Left ventricle myocardium inferior (tissue), 1 donor: ENCODE results near the gene CERS6. TPM values are rescaled to one million over a fixed set of nuclear protein-coding genes. Genes with fewer than 3 reads are reported as not detected.
A peak's percentile ranks its signal among the peaks of the same experiment; 100 is the strongest.

Experiments
- DNase-seq: peaks from one replicate; pipeline ENCODE4 v3.0.0-alpha.2; 2020
- H3K27ac ChIP-seq: fragments of 200-600 bp; replicated peaks from 2 replicates; pipeline ENCODE4 v1.8.0; 2021
- H3K27me3 ChIP-seq: fragments of 200-600 bp; 2 replicates; pipeline ENCODE4 v1.8.0; 2021; ENCODE audit warnings: low read depth
- H3K36me3 ChIP-seq: fragments of 200-600 bp; 2 replicates; pipeline ENCODE4 v1.8.0; 2021
- H3K4me1 ChIP-seq: fragments of 200-600 bp; 2 replicates; pipeline ENCODE4 v1.8.0; 2021
- H3K4me3 ChIP-seq: fragments of 200-600 bp; 2 replicates; pipeline ENCODE4 v1.8.0; 2021; ENCODE audit warnings: mild to moderate bottlenecking, moderate library complexity
- H3K9me3 ChIP-seq: fragments of 200-600 bp; replicated peaks from 2 replicates; pipeline ENCODE4 v1.8.0; 2021
- intact Hi-C: fragments of 100-400 bp; cut with micrococcal nuclease; formaldehyde crosslinking; loops from one replicate; pipeline ENCODE4 v1.11.0; 2022
- total RNA-seq: library from RNA; stranded (reverse); fragmentation: NEBNext Ultra II Directional; extraction: Animal tissue kit (Norgen Biotek cat#: 25700); gene quantifications from one replicate; pipeline ENCODE4 v1.2.1, GENCODE V29; 2021
- TF ChIP-seq, protein P1 (sequence below): fragments of 200-600 bp; IDR thresholded peaks from 2 replicates; pipeline ENCODE4 v1.8.0; 2021; ENCODE audit warnings: antibody characterized with exemption, mild to moderate bottlenecking, borderline replicate concordance
- donor health status: DM: no; HTN: yes; CAD: no; lungs with severe emphysema.

The CERS6 gene
- total RNA-seq, 1 donor from 2014 or later = 68.9 TPM

DNA sequence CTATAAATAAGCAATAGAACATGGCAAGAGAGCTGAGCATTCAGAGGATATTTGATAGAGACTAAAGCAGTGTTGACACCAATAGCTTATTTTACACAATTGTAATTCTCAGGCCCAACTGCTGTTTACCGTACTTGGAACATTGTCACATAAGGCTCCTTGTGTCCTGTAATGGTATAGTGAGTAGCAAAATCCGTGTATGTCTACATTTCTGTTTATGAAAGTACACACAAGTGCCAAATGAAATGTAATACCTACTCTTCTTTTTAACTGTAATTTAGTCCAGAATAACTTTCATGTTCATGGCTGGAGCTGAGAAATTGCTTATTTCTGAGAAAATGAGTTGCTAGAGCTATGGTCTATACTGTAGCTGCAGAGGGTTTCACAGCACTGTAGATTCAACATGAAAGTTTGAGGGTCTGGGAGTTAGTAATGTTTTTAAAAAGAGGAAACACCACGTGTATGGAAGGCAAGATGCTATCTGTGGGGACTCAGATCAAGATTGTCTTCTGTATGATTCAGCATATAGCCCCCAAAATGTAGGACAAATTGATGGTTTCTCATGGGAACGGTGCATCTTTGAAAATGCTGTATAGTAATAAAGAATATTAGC, 236.2 kb downstream of the CERS6 start:
- H3K27ac ChIP-seq = no peak overlapping the region
- H3K36me3 ChIP-seq = no peaks in the 10 kb centered on the region
- H3K27me3 ChIP-seq = no peaks in the 10 kb centered on the region
- intact Hi-C loops = no loop called here
- H3K4me3 ChIP-seq = no peak overlapping the region
- peaks cover 29% of the 10 kb centered on the region for H3K4me1 ChIP-seq
- DNase-seq = no peak
- H3K9me3 ChIP-seq = no peaks in the 10 kb centered on the region
- TF ChIP-seq, protein P1, sequence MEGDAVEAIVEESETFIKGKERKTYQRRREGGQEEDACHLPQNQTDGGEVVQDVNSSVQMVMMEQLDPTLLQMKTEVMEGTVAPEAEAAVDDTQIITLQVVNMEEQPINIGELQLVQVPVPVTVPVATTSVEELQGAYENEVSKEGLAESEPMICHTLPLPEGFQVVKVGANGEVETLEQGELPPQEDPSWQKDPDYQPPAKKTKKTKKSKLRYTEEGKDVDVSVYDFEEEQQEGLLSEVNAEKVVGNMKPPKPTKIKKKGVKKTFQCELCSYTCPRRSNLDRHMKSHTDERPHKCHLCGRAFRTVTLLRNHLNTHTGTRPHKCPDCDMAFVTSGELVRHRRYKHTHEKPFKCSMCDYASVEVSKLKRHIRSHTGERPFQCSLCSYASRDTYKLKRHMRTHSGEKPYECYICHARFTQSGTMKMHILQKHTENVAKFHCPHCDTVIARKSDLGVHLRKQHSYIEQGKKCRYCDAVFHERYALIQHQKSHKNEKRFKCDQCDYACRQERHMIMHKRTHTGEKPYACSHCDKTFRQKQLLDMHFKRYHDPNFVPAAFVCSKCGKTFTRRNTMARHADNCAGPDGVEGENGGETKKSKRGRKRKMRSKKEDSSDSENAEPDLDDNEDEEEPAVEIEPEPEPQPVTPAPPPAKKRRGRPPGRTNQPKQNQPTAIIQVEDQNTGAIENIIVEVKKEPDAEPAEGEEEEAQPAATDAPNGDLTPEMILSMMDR = no peak

DNA sequence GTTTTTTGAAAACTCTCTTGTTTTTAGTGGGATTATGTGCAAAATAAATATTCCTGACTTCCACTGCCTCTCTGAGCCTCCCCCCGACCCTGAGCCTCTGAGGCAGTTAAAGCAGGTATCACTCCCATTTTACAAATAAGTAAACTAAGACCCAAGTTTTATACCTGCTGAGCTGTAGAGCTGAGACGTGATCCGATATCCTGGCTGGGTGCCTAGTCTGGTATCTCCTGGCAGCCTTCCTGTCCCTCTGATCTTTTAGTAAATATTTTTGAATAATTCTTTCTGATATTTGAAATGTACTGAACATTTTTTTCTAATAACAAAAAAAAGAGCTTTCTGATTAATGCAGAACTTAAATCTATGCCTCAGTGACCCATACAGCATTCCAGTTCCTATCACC, 238.1 kb downstream of the CERS6 start:
- H3K27ac ChIP-seq = no peak overlapping the region
- peaks cover 27% of the 10 kb centered on the region for H3K4me1 ChIP-seq
- no peaks in the 10 kb centered on the region for H3K9me3 ChIP-seq
- TF ChIP-seq, protein P1 = no peak
- intact Hi-C loops = no loop called here
- DNase-seq = no peak
- H3K4me3 ChIP-seq = no peak overlapping the region
- no peaks in the 10 kb centered on the region for H3K36me3 ChIP-seq
- no peaks in the 10 kb centered on the region for H3K27me3 ChIP-seq

DNA sequence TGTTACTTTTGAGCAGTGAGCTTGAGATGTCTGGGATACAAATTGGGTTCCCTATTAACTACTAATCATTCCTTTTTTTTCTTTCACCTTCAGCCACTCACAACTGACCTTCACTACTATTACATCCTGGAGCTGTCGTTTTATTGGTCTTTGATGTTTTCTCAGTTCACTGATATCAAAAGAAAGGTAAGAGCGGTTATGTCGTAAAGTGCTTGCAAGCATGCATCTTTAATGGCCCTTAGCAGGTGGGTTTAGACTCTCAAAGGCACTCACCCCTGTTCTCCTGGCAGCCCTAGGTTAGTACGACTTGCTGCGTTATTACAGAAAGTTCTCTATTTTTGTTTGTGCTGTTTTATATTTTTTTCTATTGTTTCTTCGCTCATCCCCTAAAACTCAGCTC, 238.8 kb downstream of the CERS6 start:
- intact Hi-C loops = no loop called here
- DNase-seq = no peak

DNA sequence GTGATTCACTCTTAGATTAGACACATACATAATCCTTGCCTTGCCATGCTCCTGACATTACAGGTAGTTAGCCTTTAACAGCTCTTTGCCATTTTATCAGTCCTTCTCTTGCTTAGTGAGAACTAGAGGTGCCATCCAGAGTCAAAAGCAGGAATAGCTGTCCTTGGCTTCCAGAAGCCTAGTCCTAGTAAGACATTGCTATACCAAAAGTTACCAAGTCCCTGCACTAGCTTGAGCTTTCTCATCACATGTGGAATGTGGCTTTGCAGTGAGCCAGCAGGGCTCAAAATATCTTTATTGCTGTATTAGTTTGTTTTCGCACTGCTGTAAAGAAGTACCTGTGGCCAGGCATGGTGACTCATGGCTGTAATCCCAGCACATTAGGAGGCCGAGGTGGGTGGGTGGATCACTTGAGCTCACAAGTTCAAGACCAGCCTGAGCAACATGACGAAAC, 241.6 kb downstream of the CERS6 start:
- Histone ChIP-seq H3K36me3 (no peaks in the 10 kb centered on the region), H3K27me3 (no peaks in the 10 kb centered on the region), H3K4me1 (peaks cover 34% of the 10 kb centered on the region), H3K9me3 (no peaks in the 10 kb centered on the region), H3K27ac (no peak overlapping the region), H3K4me3 (no peak overlapping the region)
- intact Hi-C loops = no loop called here
- TF ChIP-seq, protein P1 = peak; percentile 23
- DNase-seq = no peak

More for the DNA sequence above, 238.8 kb downstream of the CERS6 start:
- Histone ChIP-seq H3K9me3 (no peaks in the 10 kb centered on the region), H3K36me3 (no peaks in the 10 kb centered on the region), H3K27ac (no peak overlapping the region), H3K4me3 (no peak overlapping the region), H3K27me3 (no peaks in the 10 kb centered on the region), H3K4me1 (peaks cover 33% of the 10 kb centered on the region)
- TF ChIP-seq, protein P1 = no peak

DNA sequence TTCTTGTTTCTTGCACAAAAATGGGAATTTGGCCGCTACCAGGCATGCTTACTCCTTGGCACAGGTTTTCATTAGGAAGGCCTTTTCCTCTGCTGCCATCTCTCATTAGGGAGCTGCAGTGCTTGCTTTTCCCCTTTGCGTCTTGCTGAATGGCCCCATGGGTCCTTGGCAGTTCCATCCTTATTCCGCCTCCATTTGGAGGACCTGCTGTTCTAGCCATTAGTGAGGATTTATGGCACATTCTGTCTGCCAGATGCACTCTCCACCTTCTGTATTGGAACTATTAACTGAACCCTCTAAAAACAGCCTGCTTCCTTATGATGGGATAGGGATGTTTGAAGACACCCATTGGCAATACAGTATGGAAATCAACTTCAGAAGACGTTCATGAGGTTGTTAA, 242.9 kb downstream of the CERS6 start:
- Histone ChIP-seq H3K27me3 (no peaks in the 10 kb centered on the region), H3K27ac (no peak overlapping the region), H3K9me3 (no peaks in the 10 kb centered on the region), H3K36me3 (no peaks in the 10 kb centered on the region), H3K4me1 (peaks cover 34% of the 10 kb centered on the region), H3K4me3 (no peak overlapping the region)
- no peak for DNase-seq
- intact Hi-C loops = no loop called here
- TF ChIP-seq, protein P1 = no peak
